ENCODE measurements around the gene UNC93A.

The UNC93A gene

DNA sequence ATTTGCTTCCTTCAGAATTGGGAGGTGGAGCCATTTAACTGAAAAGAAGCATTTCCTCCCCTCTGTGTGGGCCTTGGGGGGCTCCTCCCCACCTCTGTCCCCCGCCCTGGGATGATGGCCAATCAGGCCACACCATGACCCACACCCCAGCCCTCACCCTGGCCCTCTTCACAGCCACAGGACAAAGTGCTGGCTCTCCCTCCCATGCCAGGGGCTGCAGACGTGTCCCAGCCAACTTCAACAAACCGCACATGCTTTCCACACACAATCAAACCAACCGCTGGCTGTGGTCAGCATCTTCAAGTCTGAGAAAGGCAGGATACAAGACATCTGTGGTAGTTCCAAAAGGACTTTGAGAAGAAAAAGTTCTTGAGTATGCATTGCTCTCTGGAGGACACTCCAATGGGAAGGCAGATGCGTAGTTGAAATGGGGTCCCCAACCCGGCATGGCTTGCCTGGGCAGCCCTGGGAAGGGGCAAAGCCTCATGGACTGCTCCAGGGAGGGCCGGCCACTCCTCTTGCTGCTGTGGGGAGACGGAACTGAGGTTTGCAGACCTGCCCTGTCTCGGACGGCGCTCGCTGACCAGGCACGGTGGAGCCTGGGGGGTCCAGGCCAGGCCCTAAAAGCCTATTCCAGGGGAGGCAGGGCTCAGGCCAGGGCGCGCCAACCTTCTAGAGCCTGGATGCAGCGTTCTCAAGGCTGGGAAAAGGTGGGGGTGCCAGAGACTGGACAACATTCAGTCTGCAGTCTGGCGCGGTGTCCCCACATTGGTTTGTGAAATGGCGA lies 45.9 kb downstream of the UNC93A start:
- Mint-ChIP-seq H3K27ac (no peak overlapping the region), H3K36me3 (ENCODE audit: low read depth) (no peaks in the 10 kb centered on the region), H3K4me1 (no peaks in the 10 kb centered on the region), H3K4me3 (no peak overlapping the region), H3K9me3 (peaks cover 4% of the 10 kb centered on the region), H3K27me3 (ENCODE audit: low read depth) (peaks cover 12% of the 10 kb centered on the region)
- TF ChIP-seq, protein P1, sequence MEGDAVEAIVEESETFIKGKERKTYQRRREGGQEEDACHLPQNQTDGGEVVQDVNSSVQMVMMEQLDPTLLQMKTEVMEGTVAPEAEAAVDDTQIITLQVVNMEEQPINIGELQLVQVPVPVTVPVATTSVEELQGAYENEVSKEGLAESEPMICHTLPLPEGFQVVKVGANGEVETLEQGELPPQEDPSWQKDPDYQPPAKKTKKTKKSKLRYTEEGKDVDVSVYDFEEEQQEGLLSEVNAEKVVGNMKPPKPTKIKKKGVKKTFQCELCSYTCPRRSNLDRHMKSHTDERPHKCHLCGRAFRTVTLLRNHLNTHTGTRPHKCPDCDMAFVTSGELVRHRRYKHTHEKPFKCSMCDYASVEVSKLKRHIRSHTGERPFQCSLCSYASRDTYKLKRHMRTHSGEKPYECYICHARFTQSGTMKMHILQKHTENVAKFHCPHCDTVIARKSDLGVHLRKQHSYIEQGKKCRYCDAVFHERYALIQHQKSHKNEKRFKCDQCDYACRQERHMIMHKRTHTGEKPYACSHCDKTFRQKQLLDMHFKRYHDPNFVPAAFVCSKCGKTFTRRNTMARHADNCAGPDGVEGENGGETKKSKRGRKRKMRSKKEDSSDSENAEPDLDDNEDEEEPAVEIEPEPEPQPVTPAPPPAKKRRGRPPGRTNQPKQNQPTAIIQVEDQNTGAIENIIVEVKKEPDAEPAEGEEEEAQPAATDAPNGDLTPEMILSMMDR (IDR thresholded peaks at IDR 0.05; ENCODE audit: unreplicated experiment in 3 of 3): no peak

- Mint-ChIP-seq H3K4me1 (no peaks in the 10 kb centered on the region), H3K9me3 (peaks cover 4% of the 10 kb centered on the region), H3K4me3 (no peak overlapping the region), H3K36me3 (ENCODE audit: low read depth) (no peaks in the 10 kb centered on the region), H3K27me3 (ENCODE audit: low read depth) (peaks cover 13% of the 10 kb centered on the region), H3K27ac (no peak overlapping the region)
- TF ChIP-seq, protein P1 (IDR thresholded peaks at IDR 0.05; ENCODE audit: unreplicated experiment in 3 of 3): no peak
These were observed 46.7 kb downstream of the UNC93A start for GRCh38 chr6:167337675-167338449.

DNA sequence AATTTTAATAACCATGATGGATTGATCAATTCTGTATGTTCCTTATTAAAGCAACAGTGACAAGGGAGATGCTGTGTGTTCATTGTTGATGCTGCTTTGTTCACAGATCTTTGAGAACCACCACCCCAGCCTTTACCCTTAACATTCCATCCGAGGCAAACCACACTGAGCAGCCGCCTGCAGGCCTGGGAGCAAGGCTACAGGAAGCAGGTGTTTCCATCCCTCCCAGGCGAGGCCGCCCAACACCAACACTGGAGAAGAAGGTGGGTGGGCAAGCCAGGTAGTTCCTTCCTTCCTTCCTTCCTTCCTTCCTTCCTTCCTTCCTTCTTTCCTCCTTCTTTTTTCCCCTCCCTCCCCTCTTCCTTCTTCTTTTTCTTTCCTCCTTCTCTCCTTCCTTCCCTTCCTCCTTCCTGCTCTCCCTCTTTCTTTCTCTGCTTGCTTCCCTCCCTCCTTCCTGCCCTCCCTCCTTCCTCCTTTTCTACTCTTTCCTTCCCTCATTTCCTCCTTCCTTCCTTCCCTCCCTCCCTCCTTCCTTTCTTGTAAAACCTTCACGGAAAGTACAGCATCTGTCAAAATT lies 47.5 kb downstream of the UNC93A start:
- Mint-ChIP-seq H3K27me3 (ENCODE audit: low read depth) (peaks cover 13% of the 10 kb centered on the region), H3K4me1 (no peaks in the 10 kb centered on the region), H3K9me3 (peaks cover 4% of the 10 kb centered on the region), H3K36me3 (ENCODE audit: low read depth) (no peaks in the 10 kb centered on the region), H3K4me3 (no peak overlapping the region), H3K27ac (no peak overlapping the region)
- TF ChIP-seq, protein P1 (IDR thresholded peaks at IDR 0.05; ENCODE audit: unreplicated experiment in 3 of 3): no peak

GRCh38 chr6:167341038-167341583 lies 50.0 kb downstream of the UNC93A start:
- TF ChIP-seq, protein P1 (IDR thresholded peaks at IDR 0.05; ENCODE audit: unreplicated experiment in 3 of 3): no peak
- Mint-ChIP-seq H3K27ac (no peak overlapping the region), H3K27me3 (ENCODE audit: low read depth) (peaks cover 29% of the 10 kb centered on the region), H3K4me1 (no peaks in the 10 kb centered on the region), H3K9me3 (peaks cover 4% of the 10 kb centered on the region), H3K4me3 (no peak overlapping the region), H3K36me3 (ENCODE audit: low read depth) (no peaks in the 10 kb centered on the region)

DNA sequence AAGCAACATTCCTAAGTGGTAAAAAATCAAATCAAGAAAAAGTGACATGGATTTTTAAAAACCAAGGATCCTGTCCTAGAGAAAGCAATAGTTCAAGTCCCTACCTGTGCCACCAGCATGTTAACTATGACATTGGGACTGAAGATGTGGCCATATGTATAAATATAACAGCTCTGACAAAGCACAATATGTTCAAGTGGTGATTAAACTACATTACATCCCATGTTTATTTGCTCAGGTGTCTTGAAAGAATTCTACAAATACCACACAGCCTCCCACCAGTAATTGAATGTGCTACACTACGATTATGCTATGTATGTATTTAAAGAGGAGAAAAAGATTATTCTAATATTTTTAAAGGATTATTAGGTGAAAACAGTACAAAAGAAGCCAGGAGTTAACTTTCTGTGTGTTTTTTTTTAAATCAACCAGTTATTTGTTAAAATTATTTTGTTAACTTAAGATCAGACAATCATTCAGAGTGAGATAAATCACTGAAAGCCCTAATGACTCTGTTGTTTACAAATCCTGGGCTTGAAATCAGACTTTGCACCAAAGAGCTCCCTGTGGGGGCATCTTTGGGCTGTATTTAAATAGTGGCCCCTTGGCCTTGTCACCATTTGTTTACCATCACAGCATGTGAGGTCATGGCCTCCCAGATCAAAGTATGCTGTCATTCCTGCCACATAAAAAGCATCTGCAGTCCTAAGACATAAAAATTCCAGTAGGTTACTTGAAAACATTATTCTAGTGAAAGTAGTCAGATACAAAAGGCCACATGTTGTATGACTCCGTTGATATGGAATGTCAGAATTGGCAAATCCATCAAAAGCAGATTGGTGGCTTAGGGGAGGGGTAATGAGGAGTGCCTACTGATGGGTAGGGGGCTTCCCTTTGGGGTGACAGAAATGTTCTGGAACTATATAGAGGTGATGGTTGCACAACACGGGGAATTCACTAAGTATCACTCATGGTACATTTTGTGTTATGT lies 50.8 kb downstream of the UNC93A start:
- TF ChIP-seq, protein P1 (IDR thresholded peaks at IDR 0.05; ENCODE audit: unreplicated experiment in 3 of 3): no peak
- no peaks in the 10 kb centered on the region for H3K4me1 Mint-ChIP-seq
- no peaks in the 10 kb centered on the region for H3K36me3 Mint-ChIP-seq (ENCODE audit: low read depth)
- H3K27ac Mint-ChIP-seq: no peak overlapping the region
- H3K27me3 Mint-ChIP-seq (ENCODE audit: low read depth): peaks cover 30% of the 10 kb centered on the region
- H3K4me3 Mint-ChIP-seq: no peak overlapping the region
- peaks cover 4% of the 10 kb centered on the region for H3K9me3 Mint-ChIP-seq
